ENCODE measurements around the gene IL4I1. TPM values are rescaled to one million over a fixed set of nuclear protein-coding genes. Genes with fewer than 3 reads are reported as not detected.

The IL4I1 gene
- polyA plus RNA-seq, 1 donor (not counting 4 experiments of a cell fraction or from before 2014, with no cell fraction given) = 0.13 TPM

GRCh38 chr19:49883094-49883493 is 13.6 kb downstream of the IL4I1 start:
- dilution Hi-C loops (cut with MboI; ENCODE audit: extremely low pct_ligation_motif_present, low sequenced_read_pairs) = no loop called here
- no peak overlapping the region for H2AFZ ChIP-seq (ENCODE audit: control insufficient read depth, low read length)
- H3K27me3 ChIP-seq (ENCODE audit: control insufficient read depth, extremely low read depth, insufficient read depth, low read length) = no peaks in the 10 kb centered on the region
- H3K4me3 ChIP-seq (ENCODE audit: control insufficient read depth in 2 of 3, extremely low read depth in 1 of 3, insufficient read depth in 2 of 3, low read depth in 1 of 3, low read length in 3 of 3) = no peak overlapping the region
- H3K9me3 ChIP-seq (ENCODE audit: control insufficient read depth, low read depth, low read length) = peaks cover 4% of the 10 kb centered on the region
- FAIRE-seq (no peak), DNase-seq (ENCODE audit: low read depth, low spot score) (no peak)
- H3K4me1 ChIP-seq (ENCODE audit: control insufficient read depth, extremely low read depth, insufficient read depth, low read length) = peaks cover 13% of the 10 kb centered on the region
- no peak overlapping the region for H3K4me2 ChIP-seq (ENCODE audit: control insufficient read depth, extremely low read depth, insufficient read depth, low read depth, low read length)
- H3K9me1 ChIP-seq (ENCODE audit: control insufficient read depth, extremely low read depth, insufficient read depth, low read length) = no peaks in the 10 kb centered on the region
- H3K27ac ChIP-seq (ENCODE audit: control insufficient read depth, insufficient read depth, low read length) = no peak overlapping the region
- peaks cover 9% of the 10 kb centered on the region for H3K79me2 ChIP-seq (ENCODE audit: control insufficient read depth, insufficient read depth, low read length)
- H3K36me3 ChIP-seq (ENCODE audit: control insufficient read depth in 2 of 2, extremely low read depth in 1 of 2, insufficient read depth in 2 of 2, low read length in 2 of 2) = peaks cover 31 to 34% of the 10 kb centered on the region in 2 experiments
- no peaks in the 10 kb centered on the region for H4K20me1 ChIP-seq (ENCODE audit: control insufficient read depth, extremely low read depth, insufficient read depth, low read length)
- no peak overlapping the region for H3K9ac ChIP-seq (ENCODE audit: control insufficient read depth, extremely low read depth, insufficient read depth, low read length)
- TF ChIP-seq EZH2 (IDR thresholded peaks at IDR 0.05; ENCODE audit: low read length) (no peak), CTCF (optimal IDR thresholded peaks at IDR 0.05 in 1 of 3, IDR thresholded peaks at IDR 0.05 in 1 of 3, conservative IDR thresholded peaks at IDR 0.05 in 1 of 3; ENCODE audit: extremely low read depth in 1 of 3, insufficient read depth in 2 of 3, low read length in 3 of 3) (no peak)

GRCh38 chr19:49882643-49883042 is 14.0 kb downstream of the IL4I1 start:
- dilution Hi-C loops (cut with MboI; ENCODE audit: extremely low pct_ligation_motif_present, low sequenced_read_pairs) = no loop called here
- H3K27me3 ChIP-seq (ENCODE audit: control insufficient read depth, extremely low read depth, insufficient read depth, low read length) = no peaks in the 10 kb centered on the region
- H3K9ac ChIP-seq (ENCODE audit: control insufficient read depth, extremely low read depth, insufficient read depth, low read length) = no peak overlapping the region

More at GRCh38 chr19:49882643-49883042, 14.0 kb downstream of the IL4I1 start:
- Histone ChIP-seq H2AFZ (ENCODE audit: control insufficient read depth, low read length) (no peak overlapping the region), H3K9me3 (ENCODE audit: control insufficient read depth, low read depth, low read length) (peaks cover 4% of the 10 kb centered on the region), H3K4me2 (ENCODE audit: control insufficient read depth, extremely low read depth, insufficient read depth, low read depth, low read length) (no peak overlapping the region), H3K27ac (ENCODE audit: control insufficient read depth, insufficient read depth, low read length) (no peak overlapping the region), H4K20me1 (ENCODE audit: control insufficient read depth, extremely low read depth, insufficient read depth, low read length) (no peaks in the 10 kb centered on the region), H3K4me1 (ENCODE audit: control insufficient read depth, extremely low read depth, insufficient read depth, low read length) (peaks cover 13% of the 10 kb centered on the region), H3K4me3 (ENCODE audit: control insufficient read depth in 2 of 3, extremely low read depth in 1 of 3, insufficient read depth in 2 of 3, low read depth in 1 of 3, low read length in 3 of 3) (no peak overlapping the region), H3K79me2 (ENCODE audit: control insufficient read depth, insufficient read depth, low read length) (peaks cover 9% of the 10 kb centered on the region), H3K36me3 (ENCODE audit: control insufficient read depth in 2 of 2, extremely low read depth in 1 of 2, insufficient read depth in 2 of 2, low read length in 2 of 2) (peaks cover 31 to 34% of the 10 kb centered on the region in 2 experiments), H3K9me1 (ENCODE audit: control insufficient read depth, extremely low read depth, insufficient read depth, low read length) (no peaks in the 10 kb centered on the region)
- no peak for DNase-seq (ENCODE audit: low read depth, low spot score)
- FAIRE-seq = no peak
- TF ChIP-seq CTCF (optimal IDR thresholded peaks at IDR 0.05 in 1 of 3, IDR thresholded peaks at IDR 0.05 in 1 of 3, conservative IDR thresholded peaks at IDR 0.05 in 1 of 3; ENCODE audit: extremely low read depth in 1 of 3, insufficient read depth in 2 of 3, low read length in 3 of 3) (no peak), EZH2 (IDR thresholded peaks at IDR 0.05; ENCODE audit: low read length) (no peak)

Measured in keratinocyte (primary cell).